CD4-positive, alpha-beta T cell treated with Interleukin-10 for 1 hour (primary cell): Measurements from ENCODE around the gene ASIC3.
"Not testable (repeated sequence)": the region's sequence is repeated elsewhere in the genome, so short reads cannot be mapped to it uniquely, and the experiment has no call there.

Experiments used
- DNase-seq: peaks from one replicate; pipeline ENCODE4 v3.0.0-alpha.2; 2020

ASIC3 gene

DNA sequence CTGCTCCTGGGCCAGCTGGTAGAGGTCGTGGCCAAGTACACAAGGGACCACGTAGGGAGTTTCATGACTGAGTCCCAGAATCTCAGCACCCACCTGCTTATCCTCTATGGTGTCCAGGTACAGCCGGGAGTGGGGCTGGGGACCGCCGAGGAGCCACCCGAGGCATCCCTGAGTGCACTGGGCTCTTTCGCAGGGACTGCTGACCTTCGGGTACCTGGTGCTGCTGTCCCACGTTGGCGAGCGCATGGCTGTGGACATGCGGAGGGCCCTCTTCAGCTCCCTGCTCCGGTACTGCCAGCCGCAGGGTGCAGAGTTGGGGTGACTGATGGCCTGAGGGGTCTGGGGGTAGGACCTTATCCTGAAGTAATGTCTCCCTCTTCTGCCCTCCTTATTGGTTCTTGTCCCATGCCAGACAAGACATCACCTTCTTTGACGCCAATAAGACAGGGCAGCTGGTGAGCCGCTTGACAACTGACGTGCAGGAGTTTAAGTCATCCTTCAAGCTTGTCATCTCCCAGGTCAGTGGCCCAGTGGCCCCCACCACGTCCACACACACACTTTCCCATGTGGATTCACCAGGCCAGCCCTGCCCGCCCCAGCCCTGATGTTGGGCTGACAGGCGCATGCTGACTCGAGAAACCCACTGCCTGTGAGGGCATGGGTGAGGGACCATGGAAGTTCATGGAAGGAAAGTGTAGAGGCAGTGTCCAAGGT, 13.9 kb upstream of the ASIC3 start:
- DNase-seq = no peak

- DNase-seq = no peak
These were observed 13.2 kb upstream of the ASIC3 start for GRCh38 chr7:151035026-151035717.

GRCh38 chr7:151035902-151036301, 12.4 kb upstream of the ASIC3 start:
- no peak for DNase-seq

- DNase-seq = peak; percentile 25
These were observed 9.1 kb upstream of the ASIC3 start for GRCh38 chr7:151038951-151039849.

GRCh38 chr7:151039850-151040548, 8.3 kb upstream of the ASIC3 start:
- no peak for DNase-seq

DNA sequence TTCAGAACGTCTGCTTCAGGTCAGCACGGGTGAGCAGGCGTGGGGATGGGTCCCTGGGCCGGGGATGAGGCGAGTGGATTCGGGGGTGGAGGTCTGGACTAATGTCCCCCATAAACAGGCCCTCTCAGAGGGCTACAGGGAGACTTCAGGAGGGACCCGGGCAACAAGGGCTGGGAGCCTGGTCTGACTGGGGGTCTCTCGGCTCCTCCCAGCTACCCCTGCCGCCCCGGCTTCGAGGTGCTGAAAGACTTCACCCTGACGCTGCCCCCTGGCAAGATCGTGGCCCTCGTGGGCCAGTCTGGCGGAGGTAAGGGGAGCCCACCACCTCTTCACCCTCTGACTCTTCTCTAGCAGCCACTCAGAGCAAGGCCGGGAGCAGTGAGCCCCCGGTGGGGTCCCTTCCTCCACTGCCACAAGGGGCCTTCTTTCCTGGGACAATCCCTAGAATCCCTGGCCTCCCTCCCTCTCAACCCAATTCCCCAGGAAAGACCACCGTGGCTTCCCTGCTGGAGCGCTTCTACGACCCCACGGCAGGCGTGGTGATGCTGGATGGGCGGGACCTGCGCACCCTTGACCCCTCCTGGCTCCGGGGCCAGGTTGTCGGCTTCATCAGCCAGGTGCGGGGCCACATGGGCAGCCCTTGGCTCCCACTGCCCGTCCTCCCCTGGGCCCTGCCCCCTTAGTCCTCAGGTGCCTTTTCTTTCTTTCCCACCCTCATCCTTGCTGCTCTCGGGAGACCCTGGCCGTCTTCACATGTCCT, 7.5 kb upstream of the ASIC3 start:
- no peak for DNase-seq

DNA sequence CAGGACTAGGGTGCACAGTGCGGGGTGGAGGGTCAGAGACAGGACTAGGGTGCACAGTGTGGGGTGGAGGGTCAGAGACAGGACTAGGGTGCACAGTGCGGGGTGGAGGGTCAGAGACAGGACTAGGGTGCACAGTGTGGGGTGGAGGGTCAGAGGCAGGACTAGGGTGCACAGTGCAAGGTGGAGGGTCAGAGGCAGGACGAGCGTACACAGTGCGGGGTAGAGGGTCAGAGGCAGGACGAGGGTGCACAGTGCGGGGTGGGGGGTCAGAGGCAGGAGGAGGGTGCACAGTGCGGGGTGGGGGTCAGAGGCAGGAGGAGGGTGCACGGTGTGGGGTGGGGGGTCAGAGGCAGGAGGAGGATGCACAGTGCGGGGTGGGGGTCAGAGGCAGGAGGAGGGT, 4.9 kb upstream of the ASIC3 start:
- not testable (repeated sequence) for DNase-seq

DNA sequence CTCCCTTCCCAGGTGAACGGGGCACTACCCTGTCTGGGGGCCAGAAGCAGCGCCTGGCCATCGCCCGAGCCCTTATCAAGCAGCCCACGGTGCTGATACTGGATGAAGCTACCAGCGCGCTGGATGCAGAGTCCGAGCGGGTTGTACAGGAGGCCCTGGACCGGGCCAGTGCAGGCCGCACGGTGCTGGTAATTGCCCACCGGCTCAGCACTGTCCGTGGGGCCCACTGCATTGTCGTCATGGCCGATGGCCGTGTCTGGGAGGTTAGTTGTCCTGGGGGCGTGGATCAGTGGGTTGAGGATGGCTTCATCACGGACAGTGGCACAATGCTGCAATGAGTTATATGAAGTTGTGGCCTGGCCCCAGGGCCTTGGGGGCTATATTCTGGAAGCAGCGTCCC, 4.4 kb upstream of the ASIC3 start:
- DNase-seq = no peak

DNA sequence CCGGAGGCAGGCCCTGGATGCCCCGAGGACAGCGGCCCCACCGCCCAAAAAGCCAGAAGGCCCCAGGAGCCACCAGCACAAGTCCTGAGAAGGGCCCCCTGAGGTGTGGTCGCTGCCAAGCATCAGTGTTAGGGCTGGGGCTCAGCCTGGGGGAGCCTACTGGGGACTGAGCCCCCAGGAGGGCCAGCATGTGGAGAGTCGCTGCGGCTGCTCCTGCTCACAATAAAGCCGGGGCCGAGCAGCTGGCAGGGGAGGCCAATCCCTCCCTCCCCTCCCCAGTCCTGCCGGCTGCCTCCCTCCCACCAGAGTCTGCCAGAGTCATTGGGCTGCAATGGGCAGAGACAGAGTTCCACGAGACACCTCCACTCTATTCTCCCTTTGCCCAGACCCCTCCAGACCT, 3.1 kb upstream of the ASIC3 start:
- DNase-seq = no peak

DNA sequence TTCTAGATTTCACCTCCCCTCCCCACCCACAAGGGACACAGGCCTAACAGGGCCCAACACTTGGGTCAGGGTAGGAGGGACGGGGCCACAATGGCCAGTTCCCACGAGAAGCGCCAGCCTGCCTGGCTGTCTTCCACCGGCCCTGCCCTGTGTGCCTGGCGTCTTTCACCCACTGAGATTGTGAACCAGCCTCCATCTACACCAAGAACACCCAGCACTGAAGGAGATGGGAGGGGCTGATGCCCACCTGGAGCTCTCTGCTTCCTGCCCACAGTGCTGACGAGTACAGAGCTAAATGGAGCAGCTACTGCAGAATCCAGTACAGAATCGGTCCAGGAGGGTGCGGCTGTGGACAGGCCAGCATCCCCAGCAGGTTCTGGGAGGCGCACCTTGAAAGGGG, 2.4 kb upstream of the ASIC3 start:
- no peak for DNase-seq

- DNase-seq = no peak
These were observed 1.4 kb upstream of the ASIC3 start for GRCh38 chr7:151046603-151047573.

DNA sequence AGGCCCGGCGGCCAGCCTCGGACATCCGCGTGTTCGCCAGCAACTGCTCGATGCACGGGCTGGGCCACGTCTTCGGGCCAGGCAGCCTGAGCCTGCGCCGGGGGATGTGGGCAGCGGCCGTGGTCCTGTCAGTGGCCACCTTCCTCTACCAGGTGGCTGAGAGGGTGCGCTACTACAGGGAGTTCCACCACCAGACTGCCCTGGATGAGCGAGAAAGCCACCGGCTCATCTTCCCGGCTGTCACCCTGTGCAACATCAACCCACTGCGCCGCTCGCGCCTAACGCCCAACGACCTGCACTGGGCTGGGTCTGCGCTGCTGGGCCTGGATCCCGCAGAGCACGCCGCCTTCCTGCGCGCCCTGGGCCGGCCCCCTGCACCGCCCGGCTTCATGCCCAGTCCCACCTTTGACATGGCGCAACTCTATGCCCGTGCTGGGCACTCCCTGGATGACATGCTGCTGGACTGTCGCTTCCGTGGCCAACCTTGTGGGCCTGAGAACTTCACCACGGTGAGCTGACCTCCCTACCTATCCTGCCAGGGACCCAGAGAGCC, 656 bp downstream of the ASIC3 start:
- DNase-seq = no peak

DNA sequence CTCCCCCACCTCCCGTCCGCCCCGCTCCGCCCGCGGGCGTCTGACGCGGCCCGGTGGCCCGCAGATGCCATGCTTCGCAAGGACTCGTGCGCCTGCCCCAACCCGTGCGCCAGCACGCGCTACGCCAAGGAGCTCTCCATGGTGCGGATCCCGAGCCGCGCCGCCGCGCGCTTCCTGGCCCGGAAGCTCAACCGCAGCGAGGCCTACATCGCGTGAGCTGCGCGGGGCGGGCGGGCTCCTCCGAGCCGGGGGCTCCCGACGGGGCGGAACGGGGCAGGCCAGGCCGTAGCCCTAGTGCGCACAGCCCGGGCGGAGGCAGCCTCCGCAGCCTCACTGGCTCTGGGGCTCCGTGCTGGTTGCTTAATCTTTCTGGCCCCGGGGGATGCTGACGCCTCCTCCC, 2.8 kb downstream of the ASIC3 start:
- peak; percentile 60 for DNase-seq

- DNase-seq = no peak
These were observed 4.8 kb downstream of the ASIC3 start for GRCh38 chr7:151053096-151053495.

DNA sequence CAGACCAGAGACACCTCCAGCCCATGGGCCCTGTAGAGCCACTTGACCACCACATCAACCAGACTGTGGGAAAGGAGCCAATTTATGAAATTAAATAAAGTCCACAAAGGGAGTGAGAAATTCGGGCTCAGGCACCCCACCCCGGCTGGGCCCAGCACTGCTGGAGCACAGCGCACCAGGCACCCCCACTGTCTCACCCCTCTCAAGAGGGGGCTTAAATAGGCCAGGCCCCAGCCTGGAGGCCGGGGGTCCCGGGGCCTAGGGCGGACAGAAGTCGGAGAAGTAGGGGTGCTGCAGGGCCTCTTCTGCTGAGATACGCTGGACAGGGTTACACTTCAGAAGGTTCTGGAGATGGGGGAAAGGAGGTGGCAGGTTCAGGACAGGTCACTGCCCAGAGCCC, 5.4 kb downstream of the ASIC3 start:
- DNase-seq = no peak

- no peak for DNase-seq
These were observed 7.9 kb downstream of the ASIC3 start for GRCh38 chr7:151056283-151056665.

GRCh38 chr7:151056666-151057505, 8.6 kb downstream of the ASIC3 start:
- no peak for DNase-seq

- no peak for DNase-seq
These were observed 9.2 kb downstream of the ASIC3 start, which contains the start of gene CDK5 for GRCh38 chr7:151057506-151057988. Gene CDK5 (minus strand): TSS chr7:151057897. CDS start chr7:151057848, 49 bp downstream.

DNA sequence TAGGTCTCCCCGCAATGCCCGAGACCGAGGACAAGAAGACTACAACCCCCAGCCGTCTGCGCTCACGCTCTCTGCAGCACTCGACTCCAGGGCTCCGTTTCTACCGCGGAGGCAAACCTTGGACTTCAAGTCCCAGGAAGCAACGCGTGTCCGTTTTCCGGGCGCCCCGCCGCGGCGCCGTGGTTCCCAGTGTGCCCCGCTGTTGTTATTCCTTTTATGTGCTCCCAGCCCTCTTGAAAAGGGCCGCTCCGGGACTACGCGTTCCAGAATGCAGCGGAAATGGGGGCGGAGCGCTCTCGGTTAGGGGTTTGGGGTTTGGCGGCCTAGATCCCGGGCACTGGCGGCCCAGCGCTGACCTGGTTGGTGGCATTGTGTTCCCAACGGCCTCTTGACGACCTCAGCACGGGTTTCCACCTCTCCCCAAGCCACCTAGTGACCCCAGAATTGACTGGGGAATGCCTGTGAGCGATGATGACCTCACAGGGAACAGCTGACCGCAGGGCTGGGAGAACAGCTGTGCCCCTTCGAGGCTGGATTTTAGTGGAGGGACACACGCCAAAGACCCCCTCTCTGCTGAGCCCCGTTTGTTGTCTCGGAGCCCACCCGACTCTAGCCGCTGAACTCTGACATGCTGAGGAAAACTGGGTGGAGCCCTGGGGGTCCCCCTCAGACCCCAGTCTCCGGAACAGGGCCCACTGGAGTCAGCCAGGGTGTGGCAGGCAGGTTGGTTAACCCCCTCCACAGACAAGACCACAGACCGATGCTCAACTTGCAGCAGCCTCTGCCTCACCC, 9.9 kb downstream of the ASIC3 start:
- DNase-seq = peak; percentile 99
